ENCODE results near the gene GDAP1L1.

GDAP1L1 gene

GRCh38 chr20:44203161-44203560, 43.9 kb upstream of the GDAP1L1 start:
- TF ChIP-seq CTCF (IDR thresholded peaks at IDR 0.05): no peak
- no peak overlapping the region for H3K4me3 ChIP-seq (ENCODE audit: low read depth, low read length)
- no peaks in the 10 kb centered on the region for H3K9me3 ChIP-seq (ENCODE audit: control insufficient read depth, low read length)
- no peaks in the 10 kb centered on the region for H3K27me3 ChIP-seq (ENCODE audit: control insufficient read depth, insufficient read depth, low read length)
- no peaks in the 10 kb centered on the region for H3K36me3 ChIP-seq (ENCODE audit: control insufficient read depth, insufficient read depth, low read length)
- H3K4me2 ChIP-seq (ENCODE audit: low read length): no peak overlapping the region
- H3K4me1 ChIP-seq: no peaks in the 10 kb centered on the region
- H3K9ac ChIP-seq: no peak overlapping the region
- H2AFZ ChIP-seq: no peak overlapping the region
- no peak overlapping the region for H3K27ac ChIP-seq
- H3K79me2 ChIP-seq: peaks cover 16% of the 10 kb centered on the region

- Histone ChIP-seq H3K27ac (no peak overlapping the region), H3K4me2 (ENCODE audit: low read length) (no peak overlapping the region), H3K4me1 (no peaks in the 10 kb centered on the region), H3K36me3 (ENCODE audit: control insufficient read depth, insufficient read depth, low read length) (no peaks in the 10 kb centered on the region), H3K9me3 (ENCODE audit: control insufficient read depth, low read length) (no peaks in the 10 kb centered on the region), H3K79me2 (peaks cover 26% of the 10 kb centered on the region), H3K4me3 (ENCODE audit: low read depth, low read length) (no peak overlapping the region), H3K27me3 (ENCODE audit: control insufficient read depth, insufficient read depth, low read length) (no peaks in the 10 kb centered on the region), H2AFZ (no peak overlapping the region), H3K9ac (no peak overlapping the region)
- TF ChIP-seq CTCF (IDR thresholded peaks at IDR 0.05): no peak
Observed at GRCh38 chr20:44204156-44204831, 42.8 kb upstream of the GDAP1L1 start.

GRCh38 chr20:44204832-44205215, 42.3 kb upstream of the GDAP1L1 start:
- Histone ChIP-seq H3K36me3 (ENCODE audit: control insufficient read depth, insufficient read depth, low read length) (no peaks in the 10 kb centered on the region), H2AFZ (no peak overlapping the region), H3K4me2 (ENCODE audit: low read length) (no peak overlapping the region), H3K79me2 (peaks cover 30% of the 10 kb centered on the region), H3K9me3 (ENCODE audit: control insufficient read depth, low read length) (no peaks in the 10 kb centered on the region), H3K9ac (no peak overlapping the region), H3K27me3 (ENCODE audit: control insufficient read depth, insufficient read depth, low read length) (no peaks in the 10 kb centered on the region), H3K4me1 (no peaks in the 10 kb centered on the region), H3K4me3 (ENCODE audit: low read depth, low read length) (no peak overlapping the region), H3K27ac (no peak overlapping the region)
- no peak for TF ChIP-seq CTCF (IDR thresholded peaks at IDR 0.05)

GRCh38 chr20:44206132-44206531, 41.0 kb upstream of the GDAP1L1 start:
- TF ChIP-seq CTCF (IDR thresholded peaks at IDR 0.05): no peak
- Histone ChIP-seq H3K4me1 (no peaks in the 10 kb centered on the region), H3K9ac (no peak overlapping the region), H3K9me3 (ENCODE audit: control insufficient read depth, low read length) (no peaks in the 10 kb centered on the region), H3K4me3 (ENCODE audit: low read depth, low read length) (no peak overlapping the region), H3K27me3 (ENCODE audit: control insufficient read depth, insufficient read depth, low read length) (no peaks in the 10 kb centered on the region), H2AFZ (no peak overlapping the region), H3K36me3 (ENCODE audit: control insufficient read depth, insufficient read depth, low read length) (no peaks in the 10 kb centered on the region), H3K4me2 (ENCODE audit: low read length) (no peak overlapping the region), H3K79me2 (peaks cover 35% of the 10 kb centered on the region), H3K27ac (no peak overlapping the region)

- no peaks in the 10 kb centered on the region for H3K27me3 ChIP-seq (ENCODE audit: control insufficient read depth, insufficient read depth, low read length)
- H3K4me2 ChIP-seq (ENCODE audit: low read length): no peak overlapping the region
- peaks cover 31% of the 10 kb centered on the region for H3K79me2 ChIP-seq
- no peak overlapping the region for H3K27ac ChIP-seq
- no peak for TF ChIP-seq CTCF (IDR thresholded peaks at IDR 0.05)
- no peaks in the 10 kb centered on the region for H3K9me3 ChIP-seq (ENCODE audit: control insufficient read depth, low read length)
- H3K36me3 ChIP-seq (ENCODE audit: control insufficient read depth, insufficient read depth, low read length): no peaks in the 10 kb centered on the region
- no peak overlapping the region for H2AFZ ChIP-seq
- no peaks in the 10 kb centered on the region for H3K4me1 ChIP-seq
- H3K9ac ChIP-seq: no peak overlapping the region
- H3K4me3 ChIP-seq (ENCODE audit: low read depth, low read length): no peak overlapping the region
Observed at GRCh38 chr20:44207126-44207723, 39.9 kb upstream of the GDAP1L1 start.
